GM18498 (cell line): ENCODE results near the gene YBX2.
"Not testable (repeated sequence)": the region's sequence is repeated elsewhere in the genome, so short reads cannot be mapped to it uniquely, and the experiment has no call there.

Experiments used
- ATAC-seq: cut with Tn5 transposase; IDR thresholded peaks from one replicate; pipeline ENCODE4 v1.9.1; 2021; ENCODE audit warnings: mild to moderate bottlenecking, moderate library complexity; ENCODE audit not compliant: unreplicated experiment

The YBX2 gene

DNA sequence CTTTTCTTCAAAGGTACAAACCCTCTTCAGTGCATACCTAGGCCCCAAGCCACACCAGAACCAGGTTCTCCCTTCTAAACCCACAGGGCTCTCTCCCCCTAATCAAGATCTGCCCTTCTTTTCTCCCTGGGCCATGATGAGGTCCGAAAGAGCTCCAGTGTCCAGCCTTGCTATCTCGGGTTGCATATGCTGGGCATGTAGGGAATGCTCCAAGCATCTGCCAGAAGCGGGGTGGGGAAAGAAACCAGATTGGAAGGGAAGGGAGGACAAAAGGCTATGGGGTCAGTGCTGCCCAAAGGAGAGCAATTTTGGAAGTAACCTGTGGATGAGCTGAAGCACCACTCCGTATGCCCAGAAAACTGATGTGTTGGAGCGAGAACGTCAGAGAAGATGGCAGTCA lies 45.2 kb downstream of the YBX2 start:
- no peak for ATAC-seq

DNA sequence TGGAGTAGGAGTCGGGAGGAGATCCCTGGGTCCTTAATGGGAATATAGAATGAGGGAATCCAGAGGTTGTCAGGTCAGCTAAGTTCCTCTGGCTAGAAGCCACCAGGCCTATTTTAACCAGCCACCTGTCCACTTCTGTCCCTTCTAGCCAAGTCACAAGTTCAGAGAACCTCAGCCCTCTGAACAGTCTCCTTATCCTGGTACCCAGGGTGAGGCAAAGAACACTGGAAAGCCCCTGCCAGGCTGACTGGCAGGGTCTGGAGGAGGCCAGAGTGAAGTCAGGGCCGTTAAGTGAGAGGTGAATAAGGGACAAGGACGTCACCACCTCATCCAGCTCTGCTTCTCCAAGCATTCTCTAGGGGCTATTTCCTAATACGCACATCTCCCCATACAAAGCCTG lies 45.6 kb downstream of the YBX2 start:
- no peak for ATAC-seq

DNA sequence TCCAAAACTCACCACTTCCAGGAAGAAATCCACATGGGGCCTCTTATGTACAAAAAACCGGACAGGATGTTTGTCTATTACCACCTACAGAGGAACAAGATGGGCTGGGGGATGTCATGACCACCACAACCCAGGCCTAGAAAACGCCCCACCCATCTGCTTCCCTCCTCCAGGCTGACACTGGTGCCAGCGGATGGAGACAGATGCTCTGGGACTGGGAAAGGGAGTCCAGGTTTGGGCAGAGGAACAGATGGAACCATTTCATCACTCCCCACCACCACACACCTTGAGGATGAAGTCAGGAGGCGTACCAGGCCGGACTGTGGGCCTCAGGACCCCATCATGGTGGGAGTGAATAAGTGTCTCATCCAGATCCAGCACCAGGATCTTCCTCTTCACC lies 47.7 kb downstream of the YBX2 start:
- ATAC-seq: no peak

DNA sequence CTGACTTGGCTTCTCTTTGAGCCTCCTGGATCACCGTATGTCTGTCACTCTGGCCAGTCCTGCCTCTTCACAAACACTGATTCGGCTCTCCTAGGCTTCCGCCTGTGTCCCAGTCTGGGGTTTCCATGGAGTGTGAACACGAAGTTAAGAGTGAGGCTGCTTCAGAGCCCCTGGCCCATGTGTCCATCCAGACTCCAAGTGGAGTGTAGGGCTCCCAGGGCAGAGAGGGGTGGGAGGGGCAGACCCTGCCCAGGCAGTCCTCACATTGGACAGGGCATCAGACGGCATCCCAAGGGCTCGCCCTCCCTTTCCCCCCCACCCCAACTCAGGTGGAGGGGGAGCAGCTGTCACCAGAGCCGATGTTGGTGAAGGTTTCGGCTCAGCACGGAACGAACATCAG lies 50.6 kb downstream of the YBX2 start:
- not testable (repeated sequence) for ATAC-seq

DNA sequence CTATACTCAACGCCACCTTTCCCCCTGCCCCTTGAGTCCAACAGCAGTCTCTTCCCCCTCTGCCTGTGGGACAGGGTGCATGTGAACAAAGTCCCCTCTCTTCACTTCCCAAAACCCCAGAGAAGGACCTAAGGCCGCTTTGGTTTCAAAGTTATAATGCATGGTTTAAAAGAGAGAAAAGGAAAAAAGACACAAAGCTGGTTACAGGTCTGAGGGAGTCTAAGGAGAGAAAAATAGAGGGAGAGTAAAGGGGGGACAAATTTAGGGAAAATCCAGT lies 51.0 kb downstream of the YBX2 start:
- no peak for ATAC-seq

DNA sequence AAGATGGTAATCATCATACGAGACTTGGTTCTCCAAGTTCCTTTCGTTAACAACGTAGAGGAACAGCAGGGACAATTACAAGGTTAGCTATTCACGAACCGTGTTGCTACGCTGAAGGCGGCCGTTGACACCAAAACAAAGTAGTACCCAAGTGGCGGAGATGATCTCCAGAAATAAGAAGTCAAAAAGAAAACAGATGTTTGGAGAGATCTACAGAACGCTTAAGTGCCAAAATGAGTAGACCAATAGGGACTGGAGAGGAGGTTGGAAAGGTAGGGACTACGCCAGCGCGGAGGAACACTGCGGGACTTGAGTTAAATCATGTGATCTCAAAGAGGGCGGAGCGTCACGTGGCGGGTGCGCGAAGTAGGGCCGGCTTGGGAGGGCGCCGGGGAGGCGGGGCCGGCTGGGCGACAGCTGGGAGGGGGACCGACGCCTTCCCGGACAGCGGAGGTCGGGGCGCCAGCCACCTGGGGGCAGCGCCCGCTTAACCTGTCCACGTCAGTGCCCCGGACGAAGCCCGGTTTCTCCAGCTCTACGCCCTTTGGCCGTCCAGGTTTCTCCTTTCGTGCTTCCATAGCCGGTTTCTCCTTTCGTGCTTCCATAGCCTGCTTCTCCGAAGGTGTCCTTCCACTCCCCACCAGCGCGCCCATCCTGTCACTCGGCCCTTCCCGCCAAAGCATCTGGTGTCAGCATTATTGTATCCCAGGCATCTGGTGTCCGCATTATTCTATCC lies 51.6 kb downstream of the YBX2 start:
- peak; percentile 50 for ATAC-seq

DNA sequence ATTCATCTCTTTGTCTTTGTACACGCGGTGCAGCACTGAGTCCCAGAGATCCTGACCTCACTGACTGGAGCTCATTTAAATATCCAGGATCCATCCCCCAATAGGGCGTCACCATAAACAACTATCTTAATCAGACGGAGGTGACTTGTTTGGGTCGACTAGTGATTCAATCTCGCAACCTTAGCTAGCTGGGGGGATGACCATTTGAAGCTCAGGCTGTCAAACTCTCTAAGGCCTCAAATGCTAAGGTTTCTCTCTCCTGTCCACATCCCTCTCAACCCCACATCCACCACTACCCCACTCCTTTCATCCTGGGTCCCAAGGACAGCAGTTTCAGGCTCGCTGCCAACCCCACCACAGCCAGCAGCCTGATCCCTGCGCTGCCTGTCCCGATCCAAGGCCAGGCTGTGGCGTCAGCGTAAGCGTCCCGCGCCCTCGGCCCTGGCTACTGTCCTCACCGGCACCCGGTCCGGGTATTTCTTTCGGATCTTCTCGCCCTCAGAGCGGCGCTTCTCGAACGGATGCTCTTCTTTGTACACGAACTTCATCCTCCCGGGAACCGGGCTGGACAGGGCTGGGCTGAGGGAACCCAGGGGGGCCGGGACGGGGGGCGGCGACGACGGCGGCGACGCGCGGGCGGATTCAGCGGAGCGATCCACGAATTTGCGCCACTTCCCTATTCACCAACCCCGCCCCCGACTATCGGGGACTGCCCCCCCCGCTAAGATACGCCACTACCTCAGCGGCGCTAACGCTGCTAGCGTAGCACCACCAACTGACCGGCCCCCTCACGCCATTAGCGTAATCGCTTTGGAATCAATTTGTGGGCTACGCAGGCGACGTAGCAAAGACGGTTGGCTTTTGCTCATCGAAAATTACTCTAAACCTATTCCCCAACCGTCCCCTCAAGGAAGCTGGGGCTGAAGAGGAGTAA lies 52.4 kb downstream of the YBX2 start, which contains the start of gene GABARAP:
TSS of gene GABARAP (minus strand) at position 667 of the 934 bp plus-strand sequence. CDS start at position 548, 119 bp downstream.
- ATAC-seq: peak; percentile 38

DNA sequence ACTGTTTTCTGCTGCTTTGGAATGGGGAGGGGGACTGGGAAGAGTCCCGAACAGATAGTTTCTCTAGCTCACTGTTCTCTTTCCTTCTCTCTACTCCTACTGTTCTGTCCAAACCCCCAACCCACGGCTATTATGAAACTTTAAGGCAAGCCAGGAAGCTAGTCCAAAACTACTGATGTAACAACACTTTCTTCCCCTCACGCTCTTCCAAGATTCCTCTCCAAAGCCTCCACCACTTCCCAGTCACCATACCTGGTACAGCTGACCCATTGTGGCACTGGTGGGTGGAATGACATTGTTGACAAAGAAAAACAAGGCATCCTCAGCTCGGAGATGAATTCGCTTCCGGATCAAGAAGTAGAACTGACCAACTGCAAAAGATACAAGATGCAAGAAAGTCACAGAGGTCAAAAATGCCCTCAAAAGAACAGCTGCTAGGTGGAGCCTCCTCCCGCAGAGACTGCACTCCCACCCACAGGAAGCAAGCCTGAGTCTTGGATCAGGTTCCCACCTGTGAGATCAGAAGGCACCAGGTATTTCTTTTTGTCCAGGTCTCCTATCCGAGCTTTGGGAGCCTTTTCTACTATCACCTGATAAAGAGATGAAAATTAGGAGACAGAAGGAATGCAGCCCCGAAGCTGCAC lies 53.2 kb downstream of the YBX2 start:
- ATAC-seq: no peak

DNA sequence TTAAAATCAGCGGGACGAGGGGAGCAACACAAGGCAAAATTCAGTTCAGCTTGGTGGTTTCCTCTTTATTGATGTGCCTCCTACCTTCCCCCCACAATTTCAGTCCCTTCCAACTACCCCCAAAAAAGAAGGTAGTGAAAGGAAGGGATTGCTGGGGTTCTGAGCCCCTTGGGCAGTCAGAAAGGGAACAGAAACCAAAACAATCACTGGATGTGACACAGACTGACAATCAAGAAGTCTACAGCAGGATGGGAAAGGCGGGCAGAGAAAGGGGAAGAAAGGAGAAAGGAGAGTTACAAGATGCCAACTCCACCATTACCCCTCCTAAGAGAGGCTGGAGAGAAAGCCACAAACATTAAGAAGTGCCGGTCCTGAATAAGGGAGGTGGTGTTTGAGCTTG lies 54.1 kb downstream of the YBX2 start:
- ATAC-seq: no peak

DNA sequence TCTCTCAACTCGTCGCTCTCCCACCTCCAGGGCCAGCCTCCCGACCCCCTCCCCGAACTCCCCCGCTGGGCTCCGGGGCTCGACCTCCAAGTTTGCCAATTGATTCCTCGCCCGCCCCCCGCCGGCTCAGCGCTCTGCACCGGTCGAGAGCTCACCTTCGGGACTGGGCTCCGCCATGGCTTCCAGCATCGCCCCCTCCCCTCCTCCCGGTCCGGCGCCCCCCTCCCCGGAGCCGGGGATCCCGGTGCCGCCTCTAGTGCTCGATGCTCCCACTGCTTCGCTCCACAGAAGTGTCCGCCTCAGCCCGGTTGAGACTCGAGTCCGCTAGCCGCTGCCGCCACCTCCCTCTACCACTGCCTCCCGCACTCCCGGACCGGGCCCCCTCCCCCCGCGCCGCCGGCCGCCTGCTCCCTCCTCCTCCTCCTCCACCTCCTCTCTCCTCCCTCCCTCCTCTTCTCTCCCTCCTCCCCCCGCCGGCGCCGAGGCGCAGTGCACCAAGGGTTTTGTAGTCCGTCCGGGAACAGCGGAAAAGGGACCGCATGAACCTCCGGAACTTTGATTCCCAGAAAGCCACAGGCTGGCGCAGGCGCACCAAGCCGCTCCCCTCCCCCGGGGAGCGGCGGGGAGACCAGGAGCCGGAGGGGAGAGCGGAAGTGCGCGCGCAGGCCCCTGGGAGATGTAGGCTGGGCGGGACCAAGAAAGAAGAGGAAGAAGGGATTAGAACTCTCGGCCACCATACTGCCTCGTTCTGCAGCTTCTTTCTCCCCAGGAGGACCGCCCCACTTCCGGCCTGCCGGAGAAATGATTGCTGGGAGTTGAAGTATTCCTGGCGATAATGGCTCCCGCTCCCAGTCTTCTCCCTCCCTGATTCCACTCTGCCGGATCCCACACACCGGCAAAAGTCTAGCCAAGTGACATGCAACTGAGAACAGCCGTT lies 55.1 kb downstream of the YBX2 start, which contains the start of gene PHF23:
TSS of gene PHF23 (minus strand) at position 367 of the 937 bp plus-strand sequence. CDS start at position 189, 178 bp downstream.
- peak; percentile 53 for ATAC-seq

DNA sequence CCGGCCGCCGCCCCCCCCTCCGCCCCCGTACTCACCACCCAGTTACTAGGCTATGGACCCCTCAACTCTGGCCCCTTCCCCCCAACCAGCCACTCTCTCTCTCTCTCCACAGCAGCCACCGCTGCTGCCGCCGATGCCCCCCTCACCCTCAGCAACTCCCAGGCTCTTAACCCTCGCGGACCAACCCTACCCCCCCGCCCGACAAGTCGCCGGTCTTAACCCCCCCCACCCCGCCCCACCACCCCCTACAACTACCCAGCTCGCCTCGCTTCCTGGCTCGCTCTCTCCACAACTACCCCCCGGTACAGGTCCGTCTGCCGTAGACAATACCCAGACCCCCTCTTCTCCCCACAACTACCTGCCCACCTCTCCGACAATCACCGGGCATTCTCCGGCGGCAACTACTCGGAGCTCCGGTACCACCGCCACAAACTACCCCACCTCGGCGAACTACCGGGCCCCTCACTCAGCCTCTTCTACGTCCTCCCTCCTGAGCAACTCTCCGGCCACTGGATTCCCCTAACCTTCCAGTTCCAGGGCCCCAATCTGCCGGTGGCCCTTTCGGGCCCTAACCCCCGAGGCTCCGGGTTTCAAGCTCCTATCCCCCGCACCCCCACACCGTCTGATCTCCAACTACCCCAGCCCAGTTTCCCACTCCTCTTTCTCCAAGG lies 55.9 kb downstream of the YBX2 start:
- ATAC-seq: no peak
